PC-3 (cell line): ENCODE data around the gene HOXD10.

Experiments
- CTCF ChIP-seq: fragments of 300-600 bp; sonication (generic); conservative IDR thresholded peaks from 2 replicates; pipeline ENCODE4 v1.5.1; 2017; ENCODE audit warnings: antibody characterized with exemption, low read depth, mild to moderate bottlenecking, low read length
- EZH2 ChIP-seq: fragments of 300-600 bp; sonication (generic); IDR thresholded peaks from one replicate; pipeline ENCODE4 v1.6.1; 2017; ENCODE audit warnings: antibody characterized with exemption, mild to moderate bottlenecking, low read length; ENCODE audit not compliant: unreplicated experiment
- EZH2phosphoT487 ChIP-seq: fragments of 300-600 bp; sonication (generic); IDR thresholded peaks from 2 replicates; pipeline ENCODE4 v1.6.1; 2018; ENCODE audit warnings: mild to moderate bottlenecking, antibody characterized with exemption, low read length, borderline replicate concordance

- peak; percentile 47 for TF ChIP-seq CTCF
- TF ChIP-seq EZH2phosphoT487: no peak
- no peak for TF ChIP-seq EZH2
Observed at GRCh38 chr2:176079831-176080539, 36.6 kb upstream of the HOXD10 start.
